HEK293T (cell line): Measurements from ENCODE around the gene PRDM11.

Experiments used
- BHLHE40 ChIP-seq: fragments of 450-650 bp; IDR thresholded peaks from 2 replicates; pipeline ENCODE4 v1.6.1; 2016; ENCODE audit warnings: mild to moderate bottlenecking, moderate library complexity, borderline replicate concordance
- FOXK2 ChIP-seq: fragments of 450-650 bp; IDR thresholded peaks from 2 replicates; pipeline ENCODE4 v1.6.1; 2016; ENCODE audit warnings: mild to moderate bottlenecking
- PKNOX1 ChIP-seq: fragments of 450-650 bp; IDR thresholded peaks from 2 replicates; pipeline ENCODE4 v1.6.1; 2016

DNA sequence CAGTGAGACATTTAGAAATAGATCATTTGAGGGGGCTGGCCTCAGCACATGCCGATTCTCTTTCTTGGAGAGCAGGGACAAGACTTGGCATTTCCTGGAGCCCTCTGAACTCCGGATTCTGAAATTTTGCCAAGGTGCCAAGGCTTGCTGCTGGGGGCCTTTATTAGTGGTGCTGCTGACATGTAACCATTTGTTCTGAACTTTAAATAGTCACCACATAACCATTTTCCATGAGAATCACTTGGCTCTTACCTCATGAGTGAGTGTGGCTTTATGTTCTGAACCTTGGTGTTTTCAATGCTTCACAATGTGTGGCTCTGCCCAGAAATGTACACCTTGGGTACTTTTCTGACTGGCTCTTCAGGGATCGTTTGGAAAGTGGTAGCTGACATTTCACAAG lies 106.4 kb downstream of the PRDM11 start:
- TF ChIP-seq BHLHE40 (no peak), FOXK2 (no peak), PKNOX1 (no peak)
